DMS153 treated with DMSO at 0.1 percent for 48 hours (cell line): ENCODE results near the gene OLIG2.

Experiments used
- DNase-seq: peaks from one replicate; lab custom pipeline; 2025; ENCODE audit not compliant: unreplicated experiment; lab: John Stamatoyannopoulos, UW

The OLIG2 gene

GRCh38 chr21:33019885-33020557, 5.7 kb upstream of the OLIG2 start:
- no peak for DNase-seq

GRCh38 chr21:33020558-33021100, 5.1 kb upstream of the OLIG2 start:
- DNase-seq = no peak

GRCh38 chr21:33021150-33021549, 4.6 kb upstream of the OLIG2 start:
- no peak for DNase-seq

- no peak for DNase-seq
These were observed 4.1 kb upstream of the OLIG2 start for GRCh38 chr21:33021667-33022066.

- no peak for DNase-seq
These were observed 3.3 kb upstream of the OLIG2 start for GRCh38 chr21:33022489-33022827.

DNA sequence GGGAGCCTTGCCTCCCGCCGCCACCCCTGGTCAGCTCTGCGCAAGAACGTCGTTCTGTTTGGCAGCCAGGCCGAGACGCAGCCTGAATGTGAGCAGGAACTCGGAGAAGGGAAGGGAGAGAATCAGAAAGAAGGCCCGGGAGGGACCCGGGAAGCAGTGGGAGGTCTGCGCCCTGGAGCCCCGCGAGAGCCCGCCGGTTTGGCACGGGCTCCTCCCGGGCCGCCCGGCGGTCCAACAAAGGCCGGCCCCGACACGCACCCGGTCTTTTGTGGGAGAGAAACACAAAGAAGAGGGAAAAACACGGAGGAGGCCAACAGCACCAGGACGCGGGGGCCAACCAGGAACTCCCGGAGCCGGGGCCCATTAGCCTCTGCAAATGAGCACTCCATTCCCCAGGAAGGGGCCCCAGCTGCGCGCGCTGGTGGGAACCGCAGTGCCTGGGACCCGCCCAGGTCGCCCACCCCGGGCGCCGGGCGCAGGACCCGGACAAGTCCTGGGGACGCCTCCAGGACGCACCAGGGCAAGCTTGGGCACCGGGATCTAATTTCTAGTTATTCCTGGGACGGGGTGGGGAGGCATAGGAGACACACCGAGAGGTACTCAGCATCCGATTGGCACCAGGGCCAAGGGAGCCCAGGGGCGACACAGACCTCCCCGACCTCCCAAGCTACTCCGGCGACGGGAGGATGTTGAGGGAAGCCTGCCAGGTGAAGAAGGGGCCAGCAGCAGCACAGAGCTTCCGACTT, 2.7 kb upstream of the OLIG2 start:
- no peak for DNase-seq

- no peak for DNase-seq
These were observed 2.0 kb upstream of the OLIG2 start for GRCh38 chr21:33023574-33024200.

DNA sequence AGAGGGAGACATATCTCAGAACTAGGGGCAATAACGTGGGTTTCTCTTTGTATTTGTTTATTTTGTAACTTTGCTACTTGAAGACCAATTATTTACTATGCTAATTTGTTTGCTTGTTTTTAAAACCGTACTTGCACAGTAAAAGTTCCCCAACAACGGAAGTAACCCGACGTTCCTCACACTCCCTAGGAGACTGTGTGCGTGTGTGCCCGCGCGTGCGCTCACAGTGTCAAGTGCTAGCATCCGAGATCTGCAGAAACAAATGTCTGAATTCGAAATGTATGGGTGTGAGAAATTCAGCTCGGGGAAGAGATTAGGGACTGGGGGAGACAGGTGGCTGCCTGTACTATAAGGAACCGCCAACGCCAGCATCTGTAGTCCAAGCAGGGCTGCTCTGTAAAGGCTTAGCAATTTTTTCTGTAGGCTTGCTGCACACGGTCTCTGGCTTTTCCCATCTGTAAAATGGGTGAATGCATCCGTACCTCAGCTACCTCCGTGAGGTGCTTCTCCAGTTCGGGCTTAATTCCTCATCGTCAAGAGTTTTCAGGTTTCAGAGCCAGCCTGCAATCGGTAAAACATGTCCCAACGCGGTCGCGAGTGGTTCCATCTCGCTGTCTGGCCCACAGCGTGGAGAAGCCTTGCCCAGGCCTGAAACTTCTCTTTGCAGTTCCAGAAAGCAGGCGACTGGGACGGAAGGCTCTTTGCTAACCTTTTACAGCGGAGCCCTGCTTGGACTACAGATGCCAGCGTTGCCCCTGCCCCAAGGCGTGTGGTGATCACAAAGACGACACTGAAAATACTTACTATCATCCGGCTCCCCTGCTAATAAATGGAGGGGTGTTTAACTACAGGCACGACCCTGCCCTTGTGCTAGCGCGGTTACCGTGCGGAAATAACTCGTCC, 1.3 kb upstream of the OLIG2 start:
- no peak for DNase-seq

GRCh38 chr21:33025106-33025488, 638 bp upstream of the OLIG2 start:
- no peak for DNase-seq

- DNase-seq = no peak
These were observed 716 bp downstream of the OLIG2 start for GRCh38 chr21:33026443-33026858.

DNA sequence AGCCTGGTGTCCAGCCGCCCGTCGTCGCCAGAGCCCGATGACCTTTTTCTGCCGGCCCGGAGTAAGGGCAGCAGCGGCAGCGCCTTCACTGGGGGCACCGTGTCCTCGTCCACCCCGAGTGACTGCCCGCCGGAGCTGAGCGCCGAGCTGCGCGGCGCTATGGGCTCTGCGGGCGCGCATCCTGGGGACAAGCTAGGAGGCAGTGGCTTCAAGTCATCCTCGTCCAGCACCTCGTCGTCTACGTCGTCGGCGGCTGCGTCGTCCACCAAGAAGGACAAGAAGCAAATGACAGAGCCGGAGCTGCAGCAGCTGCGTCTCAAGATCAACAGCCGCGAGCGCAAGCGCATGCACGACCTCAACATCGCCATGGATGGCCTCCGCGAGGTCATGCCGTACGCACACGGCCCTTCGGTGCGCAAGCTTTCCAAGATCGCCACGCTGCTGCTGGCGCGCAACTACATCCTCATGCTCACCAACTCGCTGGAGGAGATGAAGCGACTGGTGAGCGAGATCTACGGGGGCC, 1.2 kb downstream of the OLIG2 start:
- DNase-seq = no peak

GRCh38 chr21:33027401-33028286, 1.9 kb downstream of the OLIG2 start:
- DNase-seq = no peak

GRCh38 chr21:33028287-33028670, 2.5 kb downstream of the OLIG2 start:
- no peak for DNase-seq

DNA sequence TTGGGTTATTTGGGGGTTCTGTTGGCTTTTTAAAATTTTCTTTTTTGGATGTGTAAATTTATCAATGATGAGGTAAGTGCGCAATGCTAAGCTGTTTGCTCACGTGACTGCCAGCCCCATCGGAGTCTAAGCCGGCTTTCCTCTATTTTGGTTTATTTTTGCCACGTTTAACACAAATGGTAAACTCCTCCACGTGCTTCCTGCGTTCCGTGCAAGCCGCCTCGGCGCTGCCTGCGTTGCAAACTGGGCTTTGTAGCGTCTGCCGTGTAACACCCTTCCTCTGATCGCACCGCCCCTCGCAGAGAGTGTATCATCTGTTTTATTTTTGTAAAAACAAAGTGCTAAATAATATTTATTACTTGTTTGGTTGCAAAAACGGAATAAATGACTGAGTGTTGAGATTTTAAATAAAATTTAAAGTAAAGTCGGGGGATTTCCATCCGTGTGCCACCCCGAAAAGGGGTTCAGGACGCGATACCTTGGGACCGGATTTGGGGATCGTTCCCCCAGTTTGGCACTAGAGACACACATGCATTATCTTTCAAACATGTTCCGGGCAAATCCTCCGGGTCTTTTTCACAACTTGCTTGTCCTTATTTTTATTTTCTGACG, 3.1 kb downstream of the OLIG2 start:
- no peak for DNase-seq

- DNase-seq = no peak
These were observed 3.7 kb downstream of the OLIG2 start for GRCh38 chr21:33029385-33029921.

DNA sequence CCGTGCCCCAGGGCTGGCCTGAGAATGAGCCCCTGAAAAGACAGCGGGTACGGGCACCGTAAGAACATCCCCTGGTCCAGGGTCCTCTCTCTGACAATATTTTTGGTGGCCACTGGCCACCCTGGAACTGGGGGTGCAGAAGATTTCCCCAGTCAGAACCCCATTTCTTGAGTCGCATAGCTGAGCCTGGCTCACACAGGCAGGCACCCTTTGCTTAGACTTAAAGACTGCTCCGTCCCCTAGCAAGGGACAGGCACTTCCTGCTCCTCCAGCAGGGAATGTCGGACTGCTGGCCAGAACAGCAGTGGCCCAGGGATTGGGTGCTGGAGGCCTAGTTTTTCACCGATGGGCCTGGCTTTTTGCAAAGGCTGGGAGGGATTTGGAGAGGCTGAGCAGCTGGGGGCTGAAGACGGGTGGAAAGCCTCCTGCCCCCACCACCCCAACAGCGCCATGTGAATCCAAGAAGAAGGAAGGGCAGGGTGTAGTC, 4.3 kb downstream of the OLIG2 start:
- DNase-seq = no peak

- no peak for DNase-seq
These were observed 4.9 kb downstream of the OLIG2 start for GRCh38 chr21:33030633-33031032.

DNA sequence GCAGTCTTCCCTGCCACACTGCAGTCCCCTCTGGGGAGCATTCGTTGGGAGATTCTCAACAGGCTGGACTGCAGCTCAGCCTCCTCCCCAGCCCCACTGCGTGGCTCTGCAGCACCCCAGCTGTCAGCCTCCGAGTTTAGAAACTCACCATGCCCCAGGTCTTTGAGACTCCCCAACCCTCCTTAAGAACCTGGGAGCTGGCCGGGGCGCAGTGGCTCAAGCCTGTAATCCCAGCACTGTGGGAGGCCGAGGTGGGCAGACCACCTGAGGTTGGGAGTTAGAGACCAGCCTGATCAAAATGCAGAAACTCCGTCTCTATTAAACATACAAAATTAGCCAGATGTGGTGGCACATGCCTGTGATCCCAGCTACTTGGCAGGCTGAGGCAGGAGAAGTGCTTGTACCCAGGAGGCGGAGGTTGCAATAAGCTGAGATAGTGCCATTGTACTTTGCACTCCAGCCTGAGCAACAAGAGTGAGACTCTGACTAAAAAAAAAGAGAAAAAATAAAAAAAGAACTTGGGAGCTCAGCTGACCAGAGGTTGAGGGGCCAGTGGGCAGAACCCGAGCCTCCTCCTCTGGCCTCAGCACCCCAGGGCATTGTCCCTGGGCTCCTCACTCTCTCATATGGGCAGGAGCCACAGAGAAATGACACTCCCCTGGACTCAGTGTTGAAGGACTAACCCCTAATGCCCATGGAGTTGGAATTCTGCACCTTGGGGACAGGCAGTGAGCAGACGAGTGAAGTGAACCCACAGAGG, 5.6 kb downstream of the OLIG2 start:
- DNase-seq = no peak
